WI38 (cell line): ENCODE data around the gene SCAF1.

Experiments used
- H3K4me3 ChIP-seq: 2 replicates; pipeline ENCODE4 v1.5.1; 2011; ENCODE audit warnings: low read depth, mild to moderate bottlenecking, control low read depth, low read length
- TF ChIP-seq, protein P1 (sequence below): IDR thresholded peaks from 2 replicates; pipeline ENCODE4 v1.5.1; 2012; ENCODE audit warnings: low read depth, mild to moderate bottlenecking, control low read depth, low read length

The SCAF1 gene, protein sequence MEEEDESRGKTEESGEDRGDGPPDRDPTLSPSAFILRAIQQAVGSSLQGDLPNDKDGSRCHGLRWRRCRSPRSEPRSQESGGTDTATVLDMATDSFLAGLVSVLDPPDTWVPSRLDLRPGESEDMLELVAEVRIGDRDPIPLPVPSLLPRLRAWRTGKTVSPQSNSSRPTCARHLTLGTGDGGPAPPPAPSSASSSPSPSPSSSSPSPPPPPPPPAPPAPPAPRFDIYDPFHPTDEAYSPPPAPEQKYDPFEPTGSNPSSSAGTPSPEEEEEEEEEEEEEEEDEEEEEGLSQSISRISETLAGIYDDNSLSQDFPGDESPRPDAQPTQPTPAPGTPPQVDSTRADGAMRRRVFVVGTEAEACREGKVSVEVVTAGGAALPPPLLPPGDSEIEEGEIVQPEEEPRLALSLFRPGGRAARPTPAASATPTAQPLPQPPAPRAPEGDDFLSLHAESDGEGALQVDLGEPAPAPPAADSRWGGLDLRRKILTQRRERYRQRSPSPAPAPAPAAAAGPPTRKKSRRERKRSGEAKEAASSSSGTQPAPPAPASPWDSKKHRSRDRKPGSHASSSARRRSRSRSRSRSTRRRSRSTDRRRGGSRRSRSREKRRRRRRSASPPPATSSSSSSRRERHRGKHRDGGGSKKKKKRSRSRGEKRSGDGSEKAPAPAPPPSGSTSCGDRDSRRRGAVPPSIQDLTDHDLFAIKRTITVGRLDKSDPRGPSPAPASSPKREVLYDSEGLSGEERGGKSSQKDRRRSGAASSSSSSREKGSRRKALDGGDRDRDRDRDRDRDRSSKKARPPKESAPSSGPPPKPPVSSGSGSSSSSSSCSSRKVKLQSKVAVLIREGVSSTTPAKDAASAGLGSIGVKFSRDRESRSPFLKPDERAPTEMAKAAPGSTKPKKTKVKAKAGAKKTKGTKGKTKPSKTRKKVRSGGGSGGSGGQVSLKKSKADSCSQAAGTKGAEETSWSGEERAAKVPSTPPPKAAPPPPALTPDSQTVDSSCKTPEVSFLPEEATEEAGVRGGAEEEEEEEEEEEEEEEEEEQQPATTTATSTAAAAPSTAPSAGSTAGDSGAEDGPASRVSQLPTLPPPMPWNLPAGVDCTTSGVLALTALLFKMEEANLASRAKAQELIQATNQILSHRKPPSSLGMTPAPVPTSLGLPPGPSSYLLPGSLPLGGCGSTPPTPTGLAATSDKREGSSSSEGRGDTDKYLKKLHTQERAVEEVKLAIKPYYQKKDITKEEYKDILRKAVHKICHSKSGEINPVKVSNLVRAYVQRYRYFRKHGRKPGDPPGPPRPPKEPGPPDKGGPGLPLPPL

DNA sequence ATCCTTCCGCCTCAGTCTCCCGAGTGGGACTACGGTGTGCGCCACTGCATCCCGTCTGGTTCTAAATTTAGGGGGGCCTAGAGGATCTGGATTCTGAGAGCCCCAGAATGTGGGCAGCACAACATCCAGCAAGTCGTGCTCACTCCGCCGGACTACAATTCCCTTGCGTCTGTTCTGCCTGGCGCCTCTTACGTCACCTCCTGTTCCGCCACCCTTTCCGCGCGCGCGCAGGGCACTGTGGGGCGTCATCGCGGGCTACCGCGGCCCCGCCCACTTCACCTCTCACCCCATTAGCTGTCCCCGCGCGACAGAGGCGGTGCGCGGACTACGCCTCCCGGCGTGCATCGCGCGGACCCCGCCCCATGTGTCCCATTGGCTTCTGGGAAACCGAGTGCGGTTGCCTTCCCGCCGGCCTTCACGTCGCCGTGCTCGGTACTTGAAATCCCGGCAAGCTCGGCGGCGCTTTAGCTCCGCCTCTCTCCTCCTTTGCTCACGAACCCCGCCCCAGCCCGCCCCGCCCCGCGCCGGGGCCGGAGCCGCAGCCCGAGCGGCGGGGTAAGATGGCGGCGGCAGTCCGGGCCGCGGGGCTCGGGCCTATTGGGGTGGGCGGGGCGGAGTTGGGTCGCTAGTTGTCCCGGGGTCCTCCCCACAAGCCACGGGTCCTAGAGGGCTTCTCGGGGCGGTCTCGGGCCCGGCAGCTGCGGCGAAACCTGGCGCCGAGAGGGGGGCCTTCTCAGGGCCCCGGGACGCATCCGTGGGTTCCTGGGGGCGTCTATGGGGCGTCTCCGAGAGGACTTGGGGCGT, at the start of gene SCAF1:
SCAF1 (plus strand) TSS at position 522 of the 804 bp plus-strand sequence. CDS start 2,818 bp downstream, outside the sequence.
- H3K4me3 ChIP-seq = peak within 1 kb of the TSS; percentile 69
- TF ChIP-seq, protein P1, sequence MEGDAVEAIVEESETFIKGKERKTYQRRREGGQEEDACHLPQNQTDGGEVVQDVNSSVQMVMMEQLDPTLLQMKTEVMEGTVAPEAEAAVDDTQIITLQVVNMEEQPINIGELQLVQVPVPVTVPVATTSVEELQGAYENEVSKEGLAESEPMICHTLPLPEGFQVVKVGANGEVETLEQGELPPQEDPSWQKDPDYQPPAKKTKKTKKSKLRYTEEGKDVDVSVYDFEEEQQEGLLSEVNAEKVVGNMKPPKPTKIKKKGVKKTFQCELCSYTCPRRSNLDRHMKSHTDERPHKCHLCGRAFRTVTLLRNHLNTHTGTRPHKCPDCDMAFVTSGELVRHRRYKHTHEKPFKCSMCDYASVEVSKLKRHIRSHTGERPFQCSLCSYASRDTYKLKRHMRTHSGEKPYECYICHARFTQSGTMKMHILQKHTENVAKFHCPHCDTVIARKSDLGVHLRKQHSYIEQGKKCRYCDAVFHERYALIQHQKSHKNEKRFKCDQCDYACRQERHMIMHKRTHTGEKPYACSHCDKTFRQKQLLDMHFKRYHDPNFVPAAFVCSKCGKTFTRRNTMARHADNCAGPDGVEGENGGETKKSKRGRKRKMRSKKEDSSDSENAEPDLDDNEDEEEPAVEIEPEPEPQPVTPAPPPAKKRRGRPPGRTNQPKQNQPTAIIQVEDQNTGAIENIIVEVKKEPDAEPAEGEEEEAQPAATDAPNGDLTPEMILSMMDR = no peak

DNA sequence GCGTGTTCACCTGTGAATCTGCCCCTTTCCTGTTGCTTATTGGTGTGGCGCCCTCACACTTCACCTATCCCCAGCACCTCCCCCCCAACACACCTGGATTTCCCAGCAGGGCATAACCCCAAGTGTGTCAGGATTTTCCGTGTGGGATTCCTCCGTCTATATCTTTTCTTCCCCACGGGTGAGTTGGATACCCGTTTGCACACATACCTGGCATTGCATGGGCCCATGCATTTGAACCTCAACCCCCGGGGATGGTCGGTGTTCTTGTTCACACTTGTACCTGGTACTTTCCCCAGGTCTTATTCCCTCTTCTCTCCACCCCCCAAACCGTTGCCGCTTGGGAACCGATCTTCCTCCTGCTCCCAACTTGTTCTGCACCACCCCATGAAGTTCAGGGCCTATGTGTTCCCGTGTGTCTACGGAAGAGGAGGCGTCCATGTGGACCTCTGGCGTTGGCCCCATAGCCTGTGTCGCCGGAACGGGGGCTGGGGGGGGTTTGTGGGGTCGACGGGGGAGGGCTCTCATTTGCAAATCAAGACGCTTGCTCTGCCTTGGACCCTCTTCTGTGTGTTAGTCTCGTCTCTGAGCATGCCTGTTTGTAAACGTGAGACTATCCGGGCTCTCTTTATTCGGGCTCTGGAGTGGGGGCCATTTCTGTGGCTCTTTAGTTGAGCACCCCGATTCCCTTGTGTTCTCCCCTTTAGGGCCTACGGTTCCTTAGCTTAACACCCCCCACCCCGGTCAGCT, 49.4 kb upstream of the SCAF1 start:
- TF ChIP-seq, protein P1 = no peak
- H3K4me3 ChIP-seq = peak overlapping the region; percentile 65

DNA sequence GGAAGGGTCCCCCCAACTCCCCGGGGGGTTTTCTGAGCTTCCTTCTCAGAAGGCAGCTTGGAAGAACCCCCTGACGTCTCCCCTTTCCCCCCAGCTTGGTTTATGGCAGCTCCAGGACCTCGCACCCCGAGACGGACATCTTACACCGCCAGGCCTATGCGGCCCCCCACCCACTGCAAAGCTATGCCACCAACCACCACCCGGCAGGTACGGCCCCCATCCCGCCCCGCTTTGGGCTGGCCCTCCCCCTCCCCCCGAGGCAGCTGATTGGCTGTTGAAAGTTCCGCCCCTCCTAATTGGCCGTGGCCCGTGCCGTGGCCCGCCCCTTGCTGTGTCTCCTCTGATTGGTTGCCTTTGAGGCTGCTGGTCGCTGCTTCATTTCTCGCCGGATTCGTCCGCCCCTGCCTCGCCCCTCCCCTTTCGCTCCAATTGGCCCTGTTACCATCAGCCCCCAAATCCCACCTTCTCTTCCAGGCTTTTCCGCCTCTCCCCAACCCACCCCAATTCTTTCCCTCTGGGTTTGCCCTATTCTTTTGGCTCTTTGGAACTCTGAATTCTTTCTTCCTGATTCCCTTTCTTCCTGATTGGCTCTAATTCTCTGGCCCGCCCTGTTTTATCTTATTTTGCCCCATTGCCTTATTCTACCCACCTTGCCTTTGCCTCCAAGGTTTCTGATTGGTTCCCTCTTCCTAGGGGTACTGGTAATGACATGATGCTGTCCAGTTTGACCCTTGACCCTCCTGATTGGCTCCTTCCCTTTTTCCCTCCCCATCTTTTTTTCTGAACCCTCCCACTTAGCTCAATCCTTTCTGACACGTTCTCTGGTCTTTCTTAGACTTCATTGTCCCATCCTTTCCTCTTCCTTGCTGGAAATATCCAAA, 48.5 kb upstream of the SCAF1 start:
- TF ChIP-seq, protein P1 = no peak
- peak overlapping the region; percentile 65 for H3K4me3 ChIP-seq

DNA sequence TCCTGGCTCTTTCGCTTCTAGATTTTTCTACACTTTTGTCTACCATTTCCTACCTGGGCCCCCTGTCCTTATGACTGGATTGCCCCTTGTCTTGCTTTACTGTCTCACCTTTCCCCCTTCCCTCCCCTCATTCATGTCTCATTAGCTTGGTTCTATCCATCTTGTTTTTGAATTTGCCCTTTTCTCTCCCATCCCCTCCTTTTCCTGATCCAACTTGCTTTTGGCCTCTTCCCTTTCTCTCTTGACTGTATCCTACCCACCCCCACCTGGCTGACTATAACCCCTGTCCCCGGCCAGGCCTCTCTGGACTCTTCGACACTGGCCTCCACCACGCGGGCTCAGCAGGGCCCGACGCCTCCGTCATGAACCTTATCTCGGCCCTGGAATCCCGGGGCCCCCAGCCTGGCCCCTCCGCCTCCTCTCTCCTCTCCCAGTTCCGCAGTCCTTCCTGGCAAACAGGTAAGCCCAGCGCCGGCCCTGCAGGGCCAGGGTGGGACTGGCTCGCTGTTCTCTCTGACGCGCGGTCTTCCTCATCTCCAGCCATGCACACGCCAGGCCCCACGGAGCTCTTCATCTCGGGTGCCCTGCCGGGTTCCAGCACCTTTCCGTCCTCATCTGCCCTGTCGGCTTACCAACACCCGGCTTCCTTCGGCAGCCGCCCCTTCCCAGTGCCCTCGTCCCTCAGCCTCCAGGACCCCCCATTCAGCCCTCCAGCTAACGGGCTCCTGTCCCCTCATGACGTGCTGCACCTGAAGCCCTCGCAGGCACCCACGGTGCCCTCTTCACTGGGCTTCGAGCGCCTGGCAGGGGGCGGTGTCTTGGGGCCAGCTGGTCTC, 47.6 kb upstream of the SCAF1 start:
- TF ChIP-seq, protein P1 = no peak
- H3K4me3 ChIP-seq = no peak overlapping the region

DNA sequence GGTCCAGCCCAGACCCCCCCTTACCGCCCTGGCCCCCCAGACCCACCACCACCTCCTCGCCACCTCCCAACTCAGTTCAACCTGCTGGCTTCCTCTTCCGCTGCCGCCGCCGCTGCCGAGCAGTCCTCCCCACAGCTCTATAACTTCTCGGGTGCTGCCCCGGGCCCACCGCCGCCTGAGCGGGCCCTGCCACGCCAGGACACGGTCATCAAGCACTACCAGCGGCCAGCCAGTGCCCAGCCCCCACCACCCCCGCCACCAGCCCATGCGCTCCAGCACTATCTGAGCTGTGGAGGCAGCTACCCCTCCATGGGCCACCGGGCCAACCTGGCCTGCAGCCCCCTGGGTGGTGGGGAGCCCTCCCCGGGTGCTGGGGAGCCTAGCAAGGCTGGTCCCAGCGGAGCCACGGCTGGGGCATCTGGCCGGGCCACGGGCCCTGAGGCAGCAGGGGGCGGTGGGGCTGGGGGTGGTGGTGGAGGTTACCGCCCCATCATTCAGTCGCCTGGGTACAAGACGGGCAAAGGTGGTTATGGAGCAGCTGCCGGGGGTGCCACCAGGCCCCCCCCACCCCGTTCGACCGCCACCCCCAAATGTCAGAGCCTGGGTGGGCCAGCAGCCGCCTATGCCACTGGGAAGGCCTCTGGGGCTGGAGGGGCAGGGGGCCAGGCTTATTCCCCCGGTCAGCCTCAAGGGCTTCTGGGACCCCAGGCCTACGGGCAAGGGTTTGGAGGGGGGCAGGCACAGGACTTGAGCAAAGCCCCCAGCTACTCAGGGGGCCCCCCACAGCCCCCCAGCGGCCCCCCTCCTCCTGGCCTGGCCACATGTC, 46.8 kb upstream of the SCAF1 start:
- no peak overlapping the region for H3K4me3 ChIP-seq
- TF ChIP-seq, protein P1 = no peak
